PFSK-1 (cell line): Measurements from ENCODE around the gene SLC25A42.

Experiments
- POLR2AphosphoS5 ChIP-seq: IDR thresholded peaks from 2 replicates; pipeline ENCODE4 v1.6.1; 2012; ENCODE audit warnings: low read depth, mild to moderate bottlenecking, control low read depth, low read length, moderate library complexity
- SIN3A ChIP-seq: IDR thresholded peaks from 2 replicates; pipeline ENCODE4 v1.6.1; 2012; ENCODE audit warnings: mild to moderate bottlenecking, low read length, moderate library complexity, borderline replicate concordance; ENCODE audit not compliant: insufficient read depth
- TF ChIP-seq, protein P1 (sequence below), 2 experiments: IDR thresholded peaks; 2 replicates each; pipeline versions ENCODE4 v1.6.1 to v1.8.0; 2011 to 2012; ENCODE audit warnings: low read depth in 2 of 2, low read length in 2 of 2, control low read depth in 1 of 2, inconsistent platforms in 1 of 2, mild to moderate bottlenecking in 1 of 2, moderate library complexity in 1 of 2; ENCODE audit not compliant: insufficient read depth in 1 of 2

DNA sequence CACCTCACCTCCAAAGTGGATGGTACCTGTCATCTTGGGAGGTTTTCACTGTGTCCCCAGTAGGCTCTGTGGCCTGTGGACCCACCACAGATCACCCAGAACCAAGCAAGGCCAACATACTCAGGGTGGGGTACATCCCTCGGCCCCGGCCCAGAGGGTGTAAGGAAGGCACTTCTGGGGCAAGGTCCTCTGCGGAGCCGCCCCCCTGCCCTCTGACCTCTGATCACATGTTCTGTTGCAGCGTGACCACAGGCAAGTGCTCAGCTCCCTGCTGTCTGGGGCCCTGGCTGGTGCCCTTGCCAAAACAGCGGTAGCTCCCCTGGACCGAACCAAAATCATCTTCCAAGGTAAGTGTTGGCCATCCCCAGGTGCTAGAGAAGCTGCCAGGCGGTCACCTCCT lies 37.7 kb downstream of the SLC25A42 start:
- TF ChIP-seq POLR2AphosphoS5 (no peak), SIN3A (no peak)
- TF ChIP-seq, protein P1, sequence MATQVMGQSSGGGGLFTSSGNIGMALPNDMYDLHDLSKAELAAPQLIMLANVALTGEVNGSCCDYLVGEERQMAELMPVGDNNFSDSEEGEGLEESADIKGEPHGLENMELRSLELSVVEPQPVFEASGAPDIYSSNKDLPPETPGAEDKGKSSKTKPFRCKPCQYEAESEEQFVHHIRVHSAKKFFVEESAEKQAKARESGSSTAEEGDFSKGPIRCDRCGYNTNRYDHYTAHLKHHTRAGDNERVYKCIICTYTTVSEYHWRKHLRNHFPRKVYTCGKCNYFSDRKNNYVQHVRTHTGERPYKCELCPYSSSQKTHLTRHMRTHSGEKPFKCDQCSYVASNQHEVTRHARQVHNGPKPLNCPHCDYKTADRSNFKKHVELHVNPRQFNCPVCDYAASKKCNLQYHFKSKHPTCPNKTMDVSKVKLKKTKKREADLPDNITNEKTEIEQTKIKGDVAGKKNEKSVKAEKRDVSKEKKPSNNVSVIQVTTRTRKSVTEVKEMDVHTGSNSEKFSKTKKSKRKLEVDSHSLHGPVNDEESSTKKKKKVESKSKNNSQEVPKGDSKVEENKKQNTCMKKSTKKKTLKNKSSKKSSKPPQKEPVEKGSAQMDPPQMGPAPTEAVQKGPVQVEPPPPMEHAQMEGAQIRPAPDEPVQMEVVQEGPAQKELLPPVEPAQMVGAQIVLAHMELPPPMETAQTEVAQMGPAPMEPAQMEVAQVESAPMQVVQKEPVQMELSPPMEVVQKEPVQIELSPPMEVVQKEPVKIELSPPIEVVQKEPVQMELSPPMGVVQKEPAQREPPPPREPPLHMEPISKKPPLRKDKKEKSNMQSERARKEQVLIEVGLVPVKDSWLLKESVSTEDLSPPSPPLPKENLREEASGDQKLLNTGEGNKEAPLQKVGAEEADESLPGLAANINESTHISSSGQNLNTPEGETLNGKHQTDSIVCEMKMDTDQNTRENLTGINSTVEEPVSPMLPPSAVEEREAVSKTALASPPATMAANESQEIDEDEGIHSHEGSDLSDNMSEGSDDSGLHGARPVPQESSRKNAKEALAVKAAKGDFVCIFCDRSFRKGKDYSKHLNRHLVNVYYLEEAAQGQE (IDR thresholded peaks at IDR 0.05; ENCODE audit: insufficient read depth in 1 of 2, low read depth in 2 of 2, low read length in 2 of 2), result no peak
